Thoracic aorta (tissue), 2 donors: ENCODE measurements around the gene ABCA9. TPM values are rescaled to one million over a fixed set of nuclear protein-coding genes. Genes with fewer than 3 reads are reported as not detected.

ENCODE experiments used
- ATAC-seq: fragments of 150-250 bp; one replicate; pipeline ENCODE4 v1.8.0; 2017; ENCODE audit warnings: low read depth; ENCODE audit not compliant: insufficient number of reproducible peaks, low FRiP score
- DNase-seq: peaks from one replicate; pipeline ENCODE4 v3.0.0-alpha.2; 2020; ENCODE audit warnings: low spot score
- H3K27ac ChIP-seq, 2 donors: fragments of 200-600 bp; sonication (generic); 1 replicate in 1 of 2; 2 replicates in 1 of 2; pipeline ENCODE4 v1.5.1; 2016; ENCODE audit warnings: mild to moderate bottlenecking in 2 of 2, moderate library complexity in 2 of 2
- H3K27me3 ChIP-seq: fragments of 200-600 bp; sonication (generic); replicated peaks from 2 replicates; pipeline ENCODE4 v1.6.0; 2016; ENCODE audit warnings: mild to moderate bottlenecking; ENCODE audit not compliant: insufficient read depth
- H3K36me3 ChIP-seq: fragments of 200-600 bp; sonication (generic); one replicate; pipeline ENCODE4 v1.5.1; 2016
- H3K4me1 ChIP-seq, 2 donors: fragments of 200-600 bp; sonication (generic); 1 replicate in 1 of 2; 2 replicates in 1 of 2; pipeline versions ENCODE4 v1.5.1 to v1.6.0; 2016; ENCODE audit warnings: low read depth in 2 of 2, mild to moderate bottlenecking in 1 of 2; ENCODE audit not compliant: control insufficient read depth in 1 of 2
- H3K4me3 ChIP-seq: fragments of 200-600 bp; sonication (generic); 2 replicates; pipeline ENCODE4 v1.5.1; 2016; ENCODE audit warnings: mild to moderate bottlenecking
- H3K9me3 ChIP-seq: fragments of 200-600 bp; sonication (generic); 2 replicates; pipeline ENCODE4 v1.5.1; 2016
- CTCF ChIP-seq: fragments of 200-600 bp; sonication (generic); IDR thresholded peaks from one replicate; pipeline ENCODE4 v1.5.1; 2019; ENCODE audit warnings: antibody characterized with exemption
- total RNA-seq, 2 donors: library from RNA; depleted of rRNA; stranded (reverse); fragments of >200 nt; gene quantifications; one replicate each; pipeline versions ENCODE4 v1.1.0 to v1.2.3, GENCODE V29; 2016

The ABCA9 gene
- total RNA-seq, 2 donors from 2014 or later = 31.5 to 38.6 TPM

- ATAC-seq = no peak
These were observed 33.3 kb upstream of the ABCA9 start for GRCh38 chr17:69093995-69094394.

GRCh38 chr17:69093279-69093789 lies 32.6 kb upstream of the ABCA9 start:
- H3K27me3 ChIP-seq = no peaks in the 10 kb centered on the region
- TF ChIP-seq CTCF = no peak
- H3K27ac ChIP-seq = no peak overlapping the region
- H3K4me3 ChIP-seq = peak overlapping the region; percentile 33
- DNase-seq = no peak
- no peaks in the 10 kb centered on the region for H3K9me3 ChIP-seq
- no peaks in the 10 kb centered on the region for H3K36me3 ChIP-seq
- H3K4me1 ChIP-seq = no peaks in the 10 kb centered on the region
- ATAC-seq = no peak

More at GRCh38 chr17:69093995-69094394, 33.3 kb upstream of the ABCA9 start:
- no peak for TF ChIP-seq CTCF
- H3K9me3 ChIP-seq = no peaks in the 10 kb centered on the region
- H3K27me3 ChIP-seq = no peaks in the 10 kb centered on the region
- H3K4me3 ChIP-seq = no peak overlapping the region
- DNase-seq = no peak
- no peaks in the 10 kb centered on the region for H3K36me3 ChIP-seq
- H3K27ac ChIP-seq = no peak overlapping the region
- no peaks in the 10 kb centered on the region for H3K4me1 ChIP-seq

GRCh38 chr17:69090365-69090764 lies 29.6 kb upstream of the ABCA9 start:
- ATAC-seq (no peak), DNase-seq (no peak)
- H3K4me1 ChIP-seq = no peaks in the 10 kb centered on the region
- H3K36me3 ChIP-seq = no peaks in the 10 kb centered on the region
- no peak overlapping the region for H3K4me3 ChIP-seq
- TF ChIP-seq CTCF = no peak
- H3K9me3 ChIP-seq = no peaks in the 10 kb centered on the region
- H3K27ac ChIP-seq = no peak overlapping the region
- no peaks in the 10 kb centered on the region for H3K27me3 ChIP-seq

- ATAC-seq (no peak), DNase-seq (no peak)
- Histone ChIP-seq H3K36me3 (no peaks in the 10 kb centered on the region), H3K4me3 (no peak overlapping the region), H3K27me3 (no peaks in the 10 kb centered on the region), H3K9me3 (no peaks in the 10 kb centered on the region), H3K4me1 (no peaks in the 10 kb centered on the region), H3K27ac (no peak overlapping the region)
- TF ChIP-seq CTCF = no peak
These were observed 28.0 kb upstream of the ABCA9 start for GRCh38 chr17:69088643-69089200.

GRCh38 chr17:69086641-69087040 lies 25.9 kb upstream of the ABCA9 start:
- no peaks in the 10 kb centered on the region for H3K9me3 ChIP-seq
- DNase-seq = no peak
- no peak overlapping the region for H3K4me3 ChIP-seq
- H3K36me3 ChIP-seq = no peaks in the 10 kb centered on the region
- no peak for TF ChIP-seq CTCF
- H3K27me3 ChIP-seq = no peaks in the 10 kb centered on the region
- no peak for ATAC-seq
- no peaks in the 10 kb centered on the region for H3K4me1 ChIP-seq
- H3K27ac ChIP-seq = no peak overlapping the region
